Smooth muscle cell (in vitro differentiated cells): ENCODE data around the gene PRPH2. TPM values are rescaled to one million over a fixed set of nuclear protein-coding genes. Genes with fewer than 3 reads are reported as not detected.

Experiments used
- polyA plus RNA-seq: library from polyadenylated mRNA; unstranded; fragments of >200 nt; fragmentation: Nextera tagmentation; extraction: Ambion mirVana; gene quantifications from 2 replicates; pipeline ENCODE4 v1.2.1, GENCODE V29; 2016
- small RNA-seq: library from RNA; depleted of rRNA; stranded (forward); fragments of <200 nt; gene quantifications from one replicate; pipeline ENCODE3, GENCODE V24; 2014
- total RNA-seq: library from RNA; depleted of rRNA; stranded (reverse); fragments of >200 nt; gene quantifications from 2 replicates; pipeline ENCODE4 v1.2.3, GENCODE V29; 2014

PRPH2 gene
- total and polyA plus RNA-seq, 2 experiments from 2014 or later = not detected

Small RNAs within 50 kb of the gene (small RNA-seq; reads per million reads assigned to genes)
- not detected for gene RNU6-890P

Other genes with a start within 250 kb of the PRPH2 start
- 22.6 and 29.7 TPM in 2 replicates for gene UBR2, start 158.6 kb downstream of the PRPH2 start, total RNA-seq
- 7.4 and 8.1 TPM in 2 replicates for gene UBR2, start 158.6 kb downstream of the PRPH2 start, polyA plus RNA-seq
- 30.1 and 31.5 TPM in 2 replicates for gene TBCC, start 23.5 kb upstream of the PRPH2 start, total RNA-seq
- 31.8 and 41.5 TPM in 2 replicates for gene TBCC, start 23.5 kb upstream of the PRPH2 start, polyA plus RNA-seq
- 7.2 and 7.9 TPM in 2 replicates for gene BICRAL, start 59.5 kb upstream of the PRPH2 start, total RNA-seq
- 1.4 and 2.7 TPM in 2 replicates for gene BICRAL, start 59.5 kb upstream of the PRPH2 start, polyA plus RNA-seq
- gene RPL7L1, start 157.0 kb upstream of the PRPH2 start, total RNA-seq = 64.0 and 75.4 TPM in 2 replicates
- gene RPL7L1, start 157.0 kb upstream of the PRPH2 start, polyA plus RNA-seq = 51.7 and 57.6 TPM in 2 replicates
- gene PTCRA, start 193.5 kb upstream of the PRPH2 start, total RNA-seq = not detected in 2 replicates
- not detected in 2 replicates for gene PTCRA, start 193.5 kb upstream of the PRPH2 start, polyA plus RNA-seq
- gene CNPY3, start 206.9 kb upstream of the PRPH2 start, total RNA-seq = 16.3 and 20.5 TPM in 2 replicates
- gene CNPY3, start 206.9 kb upstream of the PRPH2 start, polyA plus RNA-seq = 42.6 and 51.4 TPM in 2 replicates
- not detected in 2 replicates for gene GNMT, start 238.2 kb upstream of the PRPH2 start, total RNA-seq
- gene GNMT, start 238.2 kb upstream of the PRPH2 start, polyA plus RNA-seq = 0.17 TPM in 1 of 2 replicates, not detected in the other